Measurements from ENCODE around the gene POLE3.

DNA sequence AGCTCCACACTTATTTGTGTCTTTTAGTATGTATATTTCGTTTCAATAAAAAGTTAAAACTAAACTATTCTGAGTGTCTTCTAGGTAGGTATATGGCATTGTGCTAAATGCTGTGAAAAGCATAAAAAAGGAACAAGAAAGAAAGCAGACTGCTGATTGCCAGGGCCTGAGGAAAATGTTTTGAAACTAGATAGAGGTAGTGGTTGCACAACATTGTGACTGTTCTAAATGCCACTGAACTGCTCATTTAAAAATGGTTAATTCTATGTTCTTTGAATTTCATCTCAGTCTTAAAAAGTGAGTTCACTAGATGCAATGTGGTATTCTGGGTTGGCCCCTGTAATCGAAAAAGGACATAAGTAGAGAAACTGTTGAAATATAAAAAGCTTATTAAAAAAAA lies 6.8 kb downstream of the POLE3 start:
- TF ChIP-seq, protein P1, sequence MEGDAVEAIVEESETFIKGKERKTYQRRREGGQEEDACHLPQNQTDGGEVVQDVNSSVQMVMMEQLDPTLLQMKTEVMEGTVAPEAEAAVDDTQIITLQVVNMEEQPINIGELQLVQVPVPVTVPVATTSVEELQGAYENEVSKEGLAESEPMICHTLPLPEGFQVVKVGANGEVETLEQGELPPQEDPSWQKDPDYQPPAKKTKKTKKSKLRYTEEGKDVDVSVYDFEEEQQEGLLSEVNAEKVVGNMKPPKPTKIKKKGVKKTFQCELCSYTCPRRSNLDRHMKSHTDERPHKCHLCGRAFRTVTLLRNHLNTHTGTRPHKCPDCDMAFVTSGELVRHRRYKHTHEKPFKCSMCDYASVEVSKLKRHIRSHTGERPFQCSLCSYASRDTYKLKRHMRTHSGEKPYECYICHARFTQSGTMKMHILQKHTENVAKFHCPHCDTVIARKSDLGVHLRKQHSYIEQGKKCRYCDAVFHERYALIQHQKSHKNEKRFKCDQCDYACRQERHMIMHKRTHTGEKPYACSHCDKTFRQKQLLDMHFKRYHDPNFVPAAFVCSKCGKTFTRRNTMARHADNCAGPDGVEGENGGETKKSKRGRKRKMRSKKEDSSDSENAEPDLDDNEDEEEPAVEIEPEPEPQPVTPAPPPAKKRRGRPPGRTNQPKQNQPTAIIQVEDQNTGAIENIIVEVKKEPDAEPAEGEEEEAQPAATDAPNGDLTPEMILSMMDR (IDR thresholded peaks at IDR 0.05; ENCODE audit: poor library complexity) = no peak
- TF ChIP-seq EZH2 (IDR thresholded peaks at IDR 0.05; ENCODE audit: borderline replicate concordance) (no peak), EZH2phosphoT487 (IDR thresholded peaks at IDR 0.05; ENCODE audit: low read depth, severe bottlenecking, unreplicated experiment) (no peak)
